Measurements from ENCODE around the gene TTC28.

TTC28 gene

GRCh38 chr22:27991586-27992293 lies 687.9 kb downstream of the TTC28 start:
- TF ChIP-seq EP300 (IDR thresholded peaks at IDR 0.05; ENCODE audit: borderline replicate concordance) = no peak
- TF ChIP-seq MAX (IDR thresholded peaks at IDR 0.05) = no peak
- TF ChIP-seq ZBTB7A (IDR thresholded peaks at IDR 0.05; ENCODE audit: low read depth) = no peak
- no peak for TF ChIP-seq REST (IDR thresholded peaks at IDR 0.05; ENCODE audit: low read depth)
- TF ChIP-seq NFIC (IDR thresholded peaks at IDR 0.05) = no peak
- TF ChIP-seq TCF12 (IDR thresholded peaks at IDR 0.05; ENCODE audit: low read depth) = no peak
- TF ChIP-seq CEBPB (IDR thresholded peaks at IDR 0.05) = no peak

- no peak for TF ChIP-seq USF1 (IDR thresholded peaks at IDR 0.05)
- TF ChIP-seq FOXM1 (IDR thresholded peaks at IDR 0.05; ENCODE audit: borderline replicate concordance, low read depth) = no peak
- TF ChIP-seq REST (IDR thresholded peaks at IDR 0.05; ENCODE audit: low read depth) = no peak
- TF ChIP-seq RAD21 (IDR thresholded peaks at IDR 0.05; ENCODE audit: low read depth) = peak; percentile 26; the same call in 1 of the 2 replicates
Observed at GRCh38 chr22:27990879-27991278, 688.8 kb downstream of the TTC28 start.

GRCh38 chr22:27990451-27990840 lies 689.2 kb downstream of the TTC28 start:
- TF ChIP-seq MAX (IDR thresholded peaks at IDR 0.05) = no peak
- TF ChIP-seq TAF1 (IDR thresholded peaks at IDR 0.05; ENCODE audit: low read depth) = no peak

GRCh38 chr22:27989758-27990450 lies 689.7 kb downstream of the TTC28 start:
- TF ChIP-seq FOXM1 (IDR thresholded peaks at IDR 0.05; ENCODE audit: borderline replicate concordance, low read depth) = no peak
- no peak for TF ChIP-seq TEAD4 (IDR thresholded peaks at IDR 0.05)
- TF ChIP-seq EGR1 (IDR thresholded peaks at IDR 0.05) = no peak
- no peak for TF ChIP-seq EP300 (IDR thresholded peaks at IDR 0.05; ENCODE audit: borderline replicate concordance)
- no peak for TF ChIP-seq CEBPB (IDR thresholded peaks at IDR 0.05)
- no peak for TF ChIP-seq NFIC (IDR thresholded peaks at IDR 0.05)
- no peak for TF ChIP-seq MAX (IDR thresholded peaks at IDR 0.05)
- no peak for TF ChIP-seq USF1 (IDR thresholded peaks at IDR 0.05)
- no peak for TF ChIP-seq YY1 (IDR thresholded peaks at IDR 0.05; ENCODE audit: low read depth)
- TF ChIP-seq RAD21 (IDR thresholded peaks at IDR 0.05; ENCODE audit: low read depth) = no peak
- no peak for TF ChIP-seq ZBTB7A (IDR thresholded peaks at IDR 0.05; ENCODE audit: low read depth)
- no peak for TF ChIP-seq CREB1 (IDR thresholded peaks at IDR 0.05; ENCODE audit: low read depth)

- no peak for TF ChIP-seq YY1 (IDR thresholded peaks at IDR 0.05; ENCODE audit: low read depth)
- TF ChIP-seq FOXM1 (IDR thresholded peaks at IDR 0.05; ENCODE audit: borderline replicate concordance, low read depth) = no peak
- TF ChIP-seq REST (IDR thresholded peaks at IDR 0.05; ENCODE audit: low read depth) = no peak
- TF ChIP-seq EGR1 (IDR thresholded peaks at IDR 0.05) = no peak
- no peak for TF ChIP-seq EP300 (IDR thresholded peaks at IDR 0.05; ENCODE audit: borderline replicate concordance)
- no peak for TF ChIP-seq TAF1 (IDR thresholded peaks at IDR 0.05; ENCODE audit: low read depth)
- TF ChIP-seq CEBPB (IDR thresholded peaks at IDR 0.05) = no peak
- no peak for TF ChIP-seq CREB1 (IDR thresholded peaks at IDR 0.05; ENCODE audit: low read depth)
- TF ChIP-seq ZBTB7A (IDR thresholded peaks at IDR 0.05; ENCODE audit: low read depth) = no peak
Observed at GRCh38 chr22:27988704-27989103, 690.9 kb downstream of the TTC28 start.
